ENCODE measurements around the gene DPYD. TPM values are rescaled to one million over a fixed set of nuclear protein-coding genes. Genes with fewer than 3 reads are reported as not detected.

Gene DPYD
- total and polyA plus RNA-seq, 9 donors = 17.2 to 45.9 (median 38.7) TPM

DNA sequence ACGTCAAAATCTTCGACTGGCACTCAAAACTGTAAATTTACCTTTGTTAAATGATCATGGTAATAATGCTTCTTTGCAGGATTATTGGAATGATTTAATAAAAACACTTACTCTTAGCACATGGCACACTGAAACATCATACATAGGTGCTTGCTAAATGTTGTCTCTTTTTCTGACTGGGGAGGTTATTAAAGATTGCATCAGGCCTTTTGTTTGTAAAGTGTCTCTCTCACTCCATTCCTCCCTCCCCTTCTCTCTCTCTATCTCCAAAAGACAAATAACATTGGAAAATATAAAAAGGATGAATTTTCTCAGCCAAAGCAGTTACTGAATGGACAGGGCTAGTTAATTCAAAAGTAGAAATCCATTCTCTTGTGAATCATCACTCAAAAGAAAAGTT lies 404.2 kb downstream of the DPYD start:
- no peak for DNase-seq
- intact Hi-C loops (cut with DNase I) = no loop called here
- Histone ChIP-seq H3K36me3 (no peaks in the 10 kb centered on the region), H3K27me3 (no peaks in the 10 kb centered on the region), H3K9me3 (no peaks in the 10 kb centered on the region), H3K4me3 (no peak overlapping the region), H3K4me1 (ENCODE audit: insufficient read depth) (no peaks in the 10 kb centered on the region), H3K27ac (no peak overlapping the region)
- TF ChIP-seq EP300 (IDR thresholded peaks at IDR 0.05) (no peak), POLR2A (IDR thresholded peaks at IDR 0.05) (no peak)
- TF ChIP-seq, protein P1, sequence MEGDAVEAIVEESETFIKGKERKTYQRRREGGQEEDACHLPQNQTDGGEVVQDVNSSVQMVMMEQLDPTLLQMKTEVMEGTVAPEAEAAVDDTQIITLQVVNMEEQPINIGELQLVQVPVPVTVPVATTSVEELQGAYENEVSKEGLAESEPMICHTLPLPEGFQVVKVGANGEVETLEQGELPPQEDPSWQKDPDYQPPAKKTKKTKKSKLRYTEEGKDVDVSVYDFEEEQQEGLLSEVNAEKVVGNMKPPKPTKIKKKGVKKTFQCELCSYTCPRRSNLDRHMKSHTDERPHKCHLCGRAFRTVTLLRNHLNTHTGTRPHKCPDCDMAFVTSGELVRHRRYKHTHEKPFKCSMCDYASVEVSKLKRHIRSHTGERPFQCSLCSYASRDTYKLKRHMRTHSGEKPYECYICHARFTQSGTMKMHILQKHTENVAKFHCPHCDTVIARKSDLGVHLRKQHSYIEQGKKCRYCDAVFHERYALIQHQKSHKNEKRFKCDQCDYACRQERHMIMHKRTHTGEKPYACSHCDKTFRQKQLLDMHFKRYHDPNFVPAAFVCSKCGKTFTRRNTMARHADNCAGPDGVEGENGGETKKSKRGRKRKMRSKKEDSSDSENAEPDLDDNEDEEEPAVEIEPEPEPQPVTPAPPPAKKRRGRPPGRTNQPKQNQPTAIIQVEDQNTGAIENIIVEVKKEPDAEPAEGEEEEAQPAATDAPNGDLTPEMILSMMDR (IDR thresholded peaks at IDR 0.05) = no peak
- 93 to 96% (median 94%) methylated on average over 2 of the region's 2 CpGs for WGBS, 3 donors

DNA sequence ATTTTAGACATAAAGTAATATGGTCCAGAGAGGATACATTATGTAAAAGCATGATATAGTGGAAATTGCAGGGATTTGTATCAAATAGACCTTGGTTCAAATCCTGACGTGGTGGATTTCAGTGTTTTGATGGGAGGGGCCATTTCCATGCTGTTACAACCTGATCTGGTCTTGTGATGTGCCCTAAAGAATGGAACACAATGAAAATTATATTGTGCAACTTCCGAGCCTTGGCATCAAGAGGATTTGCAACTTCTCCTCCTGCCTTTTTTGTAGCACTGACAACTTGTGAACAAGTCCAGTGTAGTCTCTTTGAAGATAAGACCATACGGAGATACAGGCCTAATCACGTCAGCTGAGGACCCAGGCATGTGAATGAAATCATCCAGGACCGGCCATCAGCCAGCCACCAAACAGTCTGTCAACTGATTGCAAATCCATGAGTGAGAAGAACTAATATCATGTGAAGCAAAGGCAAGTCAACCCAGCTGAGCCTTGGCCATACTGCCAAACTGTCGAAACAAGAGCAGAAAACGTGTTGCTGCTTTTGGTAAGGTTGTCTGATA lies 412.1 kb downstream of the DPYD start:
- no peaks in the 10 kb centered on the region for H3K4me1 ChIP-seq (ENCODE audit: insufficient read depth)
- H3K4me3 ChIP-seq = no peak overlapping the region
- H3K9me3 ChIP-seq = no peaks in the 10 kb centered on the region
- TF ChIP-seq EP300 (IDR thresholded peaks at IDR 0.05) = no peak
- DNase-seq = no peak
- H3K27me3 ChIP-seq = no peaks in the 10 kb centered on the region
- intact Hi-C loops (cut with DNase I) = no loop called here
- H3K36me3 ChIP-seq = no peaks in the 10 kb centered on the region
- H3K27ac ChIP-seq = no peak overlapping the region
- WGBS, 3 donors = 90 to 96% (median 93%) methylated on average over 7 of the region's 7 CpGs

DNA sequence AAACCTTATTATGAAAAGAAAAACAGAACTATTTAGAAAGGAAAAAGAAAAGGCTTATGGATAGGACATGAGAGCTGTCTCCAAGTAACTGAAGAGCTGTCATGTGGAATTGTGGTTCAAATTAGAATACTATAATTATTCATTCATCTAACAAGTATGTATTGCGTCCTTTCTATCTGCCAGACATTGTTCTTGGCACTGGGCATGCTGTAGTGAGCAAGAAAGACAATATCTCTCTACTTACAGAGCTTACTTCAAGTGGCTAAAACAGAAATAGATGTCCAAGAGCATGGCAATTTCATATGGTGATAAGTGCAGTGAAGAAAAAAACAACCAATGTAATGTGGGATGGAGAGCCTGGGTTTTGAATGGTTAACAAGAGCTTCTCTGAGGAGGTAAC lies 413.0 kb downstream of the DPYD start:
- Histone ChIP-seq H3K4me1 (ENCODE audit: insufficient read depth) (no peaks in the 10 kb centered on the region), H3K27me3 (no peaks in the 10 kb centered on the region), H3K4me3 (no peak overlapping the region), H3K9me3 (no peaks in the 10 kb centered on the region), H3K27ac (no peak overlapping the region), H3K36me3 (no peaks in the 10 kb centered on the region)
- intact Hi-C loops (cut with DNase I) = no loop called here
- DNase-seq = no peak
- 90 to 96% (median 95%) methylated on average over 1 of the region's 1 CpG for WGBS, 3 donors
- TF ChIP-seq, protein P1 (IDR thresholded peaks at IDR 0.05) = no peak
- TF ChIP-seq EP300 (IDR thresholded peaks at IDR 0.05) = no peak
- TF ChIP-seq POLR2A (IDR thresholded peaks at IDR 0.05) = no peak

GRCh38 chr1:97506368-97506767 lies 414.5 kb downstream of the DPYD start:
- TF ChIP-seq EP300 (IDR thresholded peaks at IDR 0.05) = no peak
- TF ChIP-seq, protein P1 (IDR thresholded peaks at IDR 0.05) = no peak
- no peak for TF ChIP-seq POLR2A (IDR thresholded peaks at IDR 0.05)
- Histone ChIP-seq H3K27me3 (no peaks in the 10 kb centered on the region), H3K4me1 (ENCODE audit: insufficient read depth) (no peaks in the 10 kb centered on the region), H3K36me3 (no peaks in the 10 kb centered on the region), H3K4me3 (no peak overlapping the region), H3K27ac (no peak overlapping the region), H3K9me3 (no peaks in the 10 kb centered on the region)
- intact Hi-C loops (cut with DNase I) = no loop called here
- no peak for DNase-seq
- 79 to 87% (median 85%) methylated on average over 1 of the region's 1 CpG for WGBS, 3 donors

- 96 to 100% (median 99%) methylated on average over 1 of the region's 1 CpG for WGBS, 3 donors
- Histone ChIP-seq H3K4me3 (no peak overlapping the region), H3K27me3 (no peaks in the 10 kb centered on the region), H3K9me3 (no peaks in the 10 kb centered on the region), H3K4me1 (ENCODE audit: insufficient read depth) (no peaks in the 10 kb centered on the region), H3K36me3 (no peaks in the 10 kb centered on the region), H3K27ac (no peak overlapping the region)
- TF ChIP-seq POLR2A (IDR thresholded peaks at IDR 0.05) (no peak), EP300 (IDR thresholded peaks at IDR 0.05) (no peak)
- TF ChIP-seq, protein P1 (IDR thresholded peaks at IDR 0.05) = no peak
- intact Hi-C loops (cut with DNase I) = no loop called here
- DNase-seq = no peak
Measured at GRCh38 chr1:97505816-97506215, 415.0 kb downstream of the DPYD start.

Measured in ovary (tissue), 9 donors.